PC-3 (cell line): ENCODE measurements around the gene RPL35. TPM values are rescaled to one million over a fixed set of nuclear protein-coding genes. Genes with fewer than 3 reads are reported as not detected.

ENCODE experiments used
- ATAC-seq: fragments of 200-7000 bp; cut with Tn5 transposase; 2 replicates; pipeline ENCODE4 v1.9.1; 2020; ENCODE audit warnings: mild to moderate bottlenecking, moderate library complexity
- BruUV-seq: library from RNA; stranded (reverse); fragments of 400-500 nt; replicated peaks from 2 replicates; lab custom pipeline; 2021; lab: Mats Ljungman, UMichigan
- CTCF ChIA-PET: fragments of 300-600 bp; sonication (Branson Sonifier 250); formaldehyde crosslinking; loops from one replicate; lab custom pipeline; 2022; ENCODE audit warnings: antibody characterized with exemption; lab: Charles Lee
- POLR2A ChIA-PET: fragments of 300-600 bp; sonication (Branson Sonifier 250); formaldehyde crosslinking; loops from one replicate; lab custom pipeline; 2022; ENCODE audit warnings: antibody characterized with exemption; ENCODE audit not compliant: unreplicated experiment; lab: Charles Lee
- DNase-seq: peaks from one replicate; pipeline ENCODE4 v3.0.0-alpha.2; 2015
- H2AFZ ChIP-seq: fragments of 300-600 bp; sonication (generic); 2 replicates; pipeline ENCODE4 v1.6.0; 2016; ENCODE audit warnings: antibody characterized with exemption, low read length
- H3F3A ChIP-seq: fragments of 300-600 bp; sonication (generic); one replicate; pipeline ENCODE4 v1.6.0; 2017; ENCODE audit warnings: antibody characterized with exemption, low read length, control low read depth, mild to moderate bottlenecking; ENCODE audit not compliant: unreplicated experiment
- H3K27ac ChIP-seq: fragments of 300-600 bp; sonication (generic); 2 replicates; pipeline ENCODE4 v1.5.1; 2016; ENCODE audit warnings: mild to moderate bottlenecking, low read length
- H3K27me3 ChIP-seq: fragments of 300-600 bp; sonication (generic); 2 replicates; pipeline ENCODE4 v1.6.1; 2016; ENCODE audit warnings: low read length, mixed read lengths
- H3K36me3 ChIP-seq: fragments of 300-600 bp; sonication (generic); 2 replicates; pipeline ENCODE4 v1.6.1; 2016; ENCODE audit warnings: low read depth, mixed run types, low read length, mixed read lengths
- H3K4me1 ChIP-seq: fragments of 300-600 bp; sonication (generic); 2 replicates; pipeline ENCODE4 v1.5.1; 2016; ENCODE audit warnings: low read length; ENCODE audit not compliant: insufficient read depth
- H3K4me2 ChIP-seq: fragments of 300-600 bp; sonication (generic); 2 replicates; pipeline ENCODE4 v1.6.0; 2016; ENCODE audit warnings: low read length
- H3K4me3 ChIP-seq: fragments of 300-600 bp; sonication (generic); 2 replicates; pipeline ENCODE4 v1.5.1; 2016; ENCODE audit warnings: mild to moderate bottlenecking, low read length, mixed read lengths
- H3K79me2 ChIP-seq: fragments of 300-600 bp; sonication (generic); 2 replicates; pipeline ENCODE4 v1.6.1; 2017; ENCODE audit warnings: low read length, mixed read lengths
- H3K9ac ChIP-seq: fragments of 300-600 bp; sonication (generic); 2 replicates; pipeline ENCODE4 v1.6.0; 2016; ENCODE audit warnings: mild to moderate bottlenecking, low read length
- H3K9me2 ChIP-seq: fragments of 300-600 bp; sonication (generic); replicated peaks from 2 replicates; pipeline ENCODE4 v1.6.1; 2016; ENCODE audit warnings: mixed run types, low read length, mixed read lengths
- H3K9me3 ChIP-seq: fragments of 300-600 bp; sonication (generic); 2 replicates; pipeline ENCODE4 v1.6.1; 2016; ENCODE audit warnings: low read length, mixed read lengths
- H4K20me1 ChIP-seq: fragments of 300-600 bp; sonication (generic); 2 replicates; pipeline ENCODE4 v1.6.1; 2016; ENCODE audit warnings: low read length, mixed read lengths
- EZH2 ChIP-seq: fragments of 300-600 bp; sonication (generic); IDR thresholded peaks from one replicate; pipeline ENCODE4 v1.6.1; 2017; ENCODE audit warnings: antibody characterized with exemption, mild to moderate bottlenecking, low read length; ENCODE audit not compliant: unreplicated experiment
- EZH2phosphoT487 ChIP-seq: fragments of 300-600 bp; sonication (generic); IDR thresholded peaks from 2 replicates; pipeline ENCODE4 v1.6.1; 2018; ENCODE audit warnings: mild to moderate bottlenecking, antibody characterized with exemption, low read length, borderline replicate concordance
- intact Hi-C: fragments of 100-400 bp; cut with micrococcal nuclease; formaldehyde crosslinking; loops from 2 replicates; pipeline ENCODE4 v1.9.0; 2023
- total RNA-seq: library from RNA; depleted of rRNA; stranded (reverse); fragments of >200 nt; gene quantifications from 2 replicates; pipeline ENCODE4 v1.2.3, GENCODE V29; 2014
- TF ChIP-seq, protein P1 (sequence below): fragments of 300-600 bp; sonication (generic); conservative IDR thresholded peaks from 2 replicates; pipeline ENCODE4 v1.5.1; 2017; ENCODE audit warnings: antibody characterized with exemption, low read depth, mild to moderate bottlenecking, low read length

The RPL35 gene
- total RNA-seq, 1 experiment from 2014 or later, result 2,242 TPM

DNA sequence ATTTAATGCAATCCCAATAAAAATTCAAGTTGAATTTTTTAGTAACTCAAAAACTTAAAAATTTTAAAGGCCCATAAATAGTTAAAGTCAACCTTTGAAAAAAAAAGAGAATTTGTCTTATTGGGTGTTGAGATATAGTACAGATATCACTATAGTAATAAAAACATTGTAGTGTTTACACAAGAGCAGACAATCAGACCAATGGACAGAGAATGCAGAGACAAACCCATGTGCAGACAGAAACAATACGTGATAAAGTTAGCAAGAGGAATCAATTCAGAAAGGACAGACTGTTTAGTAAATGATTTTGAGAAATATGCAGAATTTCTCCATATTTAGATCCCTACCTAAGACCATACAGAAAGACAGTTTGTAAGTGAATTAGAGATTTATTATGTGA is 45.2 kb upstream of the RPL35 start:
- intact Hi-C loops, result no loop called here
- H2AFZ ChIP-seq, result no peak overlapping the region
- ATAC-seq (no peak), DNase-seq (no peak)
- no peaks in the 10 kb centered on the region for H3K4me1 ChIP-seq
- ChIA-PET CTCF (no interaction called here), POLR2A (no interaction called here)
- H3K79me2 ChIP-seq, result no peaks in the 10 kb centered on the region
- no TSS peak for BruUV-seq
- H3K27ac ChIP-seq, result no peak overlapping the region
- no peak overlapping the region for H3K4me2 ChIP-seq
- H3K27me3 ChIP-seq, result no peaks in the 10 kb centered on the region
- no peak overlapping the region for H3K4me3 ChIP-seq
- no peaks in the 10 kb centered on the region for H3K36me3 ChIP-seq
- no peaks in the 10 kb centered on the region for H3K9me2 ChIP-seq
- H3K9ac ChIP-seq, result no peak overlapping the region
- TF ChIP-seq, protein P1, sequence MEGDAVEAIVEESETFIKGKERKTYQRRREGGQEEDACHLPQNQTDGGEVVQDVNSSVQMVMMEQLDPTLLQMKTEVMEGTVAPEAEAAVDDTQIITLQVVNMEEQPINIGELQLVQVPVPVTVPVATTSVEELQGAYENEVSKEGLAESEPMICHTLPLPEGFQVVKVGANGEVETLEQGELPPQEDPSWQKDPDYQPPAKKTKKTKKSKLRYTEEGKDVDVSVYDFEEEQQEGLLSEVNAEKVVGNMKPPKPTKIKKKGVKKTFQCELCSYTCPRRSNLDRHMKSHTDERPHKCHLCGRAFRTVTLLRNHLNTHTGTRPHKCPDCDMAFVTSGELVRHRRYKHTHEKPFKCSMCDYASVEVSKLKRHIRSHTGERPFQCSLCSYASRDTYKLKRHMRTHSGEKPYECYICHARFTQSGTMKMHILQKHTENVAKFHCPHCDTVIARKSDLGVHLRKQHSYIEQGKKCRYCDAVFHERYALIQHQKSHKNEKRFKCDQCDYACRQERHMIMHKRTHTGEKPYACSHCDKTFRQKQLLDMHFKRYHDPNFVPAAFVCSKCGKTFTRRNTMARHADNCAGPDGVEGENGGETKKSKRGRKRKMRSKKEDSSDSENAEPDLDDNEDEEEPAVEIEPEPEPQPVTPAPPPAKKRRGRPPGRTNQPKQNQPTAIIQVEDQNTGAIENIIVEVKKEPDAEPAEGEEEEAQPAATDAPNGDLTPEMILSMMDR, result no peak
- TF ChIP-seq EZH2 (no peak), EZH2phosphoT487 (no peak)
- no peaks in the 10 kb centered on the region for H3K9me3 ChIP-seq
- H3F3A ChIP-seq, result no peaks in the 10 kb centered on the region
- no peaks in the 10 kb centered on the region for H4K20me1 ChIP-seq

DNA sequence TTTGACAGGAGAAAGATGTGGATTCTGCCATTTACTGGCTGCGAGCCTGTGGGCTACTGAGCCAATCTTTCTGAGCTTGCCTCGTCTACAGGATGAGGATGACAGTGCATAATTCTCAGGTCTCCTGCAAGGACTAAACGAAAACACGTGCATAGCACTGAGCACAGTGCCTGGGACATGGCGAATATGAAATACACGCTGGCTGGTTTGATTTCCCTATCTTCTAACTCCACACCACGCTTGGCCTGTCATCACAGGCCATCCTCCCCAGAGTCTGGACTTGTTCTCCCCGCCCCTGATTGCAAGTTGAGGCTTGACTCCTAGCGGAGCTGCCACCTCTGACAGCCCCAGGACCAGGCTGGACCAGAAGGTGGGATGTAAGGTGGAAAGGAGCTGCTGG is 38.1 kb upstream of the RPL35 start:
- no peaks in the 10 kb centered on the region for H3K27me3 ChIP-seq
- ChIA-PET CTCF (no interaction called here), POLR2A (no interaction called here)
- no TSS peak for BruUV-seq
- no peak for ATAC-seq
- H3K9me2 ChIP-seq, result no peaks in the 10 kb centered on the region
- no peak overlapping the region for H3K9ac ChIP-seq
- H2AFZ ChIP-seq, result no peak overlapping the region
- no peak overlapping the region for H3K4me3 ChIP-seq
- H3K4me2 ChIP-seq, result no peak overlapping the region
- no peaks in the 10 kb centered on the region for H3K4me1 ChIP-seq
- no peaks in the 10 kb centered on the region for H3K9me3 ChIP-seq
- TF ChIP-seq, protein P1, result no peak
- TF ChIP-seq EZH2 (no peak), EZH2phosphoT487 (no peak)
- no peak overlapping the region for H3K27ac ChIP-seq
- H3F3A ChIP-seq, result no peaks in the 10 kb centered on the region
- H3K36me3 ChIP-seq, result no peaks in the 10 kb centered on the region
- no peaks in the 10 kb centered on the region for H3K79me2 ChIP-seq
- no peaks in the 10 kb centered on the region for H4K20me1 ChIP-seq
- no peak for DNase-seq
- intact Hi-C loops, result no loop called here

- ChIA-PET CTCF (no interaction called here), POLR2A (no interaction called here)
- TF ChIP-seq EZH2, result no peak
- TF ChIP-seq, protein P1, result no peak
- TF ChIP-seq EZH2phosphoT487, result no peak
- no peaks in the 10 kb centered on the region for H3F3A ChIP-seq
- no peaks in the 10 kb centered on the region for H3K9me2 ChIP-seq
- H4K20me1 ChIP-seq, result no peaks in the 10 kb centered on the region
- ATAC-seq, result no peak
- H3K27me3 ChIP-seq, result no peaks in the 10 kb centered on the region
- intact Hi-C loops, result no loop called here
- no TSS peak for BruUV-seq
- DNase-seq, result no peak
- H2AFZ ChIP-seq, result no peak overlapping the region
- no peaks in the 10 kb centered on the region for H3K4me1 ChIP-seq
- H3K27ac ChIP-seq, result no peak overlapping the region
- H3K9ac ChIP-seq, result no peak overlapping the region
- no peaks in the 10 kb centered on the region for H3K9me3 ChIP-seq
- H3K36me3 ChIP-seq, result no peaks in the 10 kb centered on the region
- no peak overlapping the region for H3K4me3 ChIP-seq
- no peak overlapping the region for H3K4me2 ChIP-seq
- H3K79me2 ChIP-seq, result no peaks in the 10 kb centered on the region
Measured at GRCh38 chr9:124897570-124898460, 36.1 kb upstream of the RPL35 start.
